HG03442 (cell line): ENCODE results near the gene MED17.
"Not testable (repeated sequence)": the region's sequence is repeated elsewhere in the genome, so short reads cannot be mapped to it uniquely, and the experiment has no call there.

Source experiments
- ATAC-seq: cut with Tn5 transposase; IDR thresholded peaks from one replicate; pipeline ENCODE4 v1.9.1; 2021; ENCODE audit warnings: mild to moderate bottlenecking, moderate library complexity; ENCODE audit not compliant: unreplicated experiment

MED17 gene

GRCh38 chr11:93784145-93784934 is at the start of gene MED17:
TSS of gene MED17 (plus strand) at chr11:93784282. CDS start at chr11:93784514, 232 bp downstream.
- peak; percentile 96 for ATAC-seq

- no peak for ATAC-seq
Observed at GRCh38 chr11:93734427-93735222, 49.5 kb upstream of the MED17 start.

- no peak for ATAC-seq
Observed at GRCh38 chr11:93735627-93736026, 48.5 kb upstream of the MED17 start.

- no peak for ATAC-seq
Observed at GRCh38 chr11:93736129-93736528, 48.0 kb upstream of the MED17 start.

GRCh38 chr11:93737904-93738612 is 46.0 kb upstream of the MED17 start:
- ATAC-seq = no peak

- ATAC-seq = no peak
Observed at GRCh38 chr11:93738647-93739081, 45.4 kb upstream of the MED17 start.

- peak; percentile 22 for ATAC-seq
Observed at GRCh38 chr11:93740031-93740729, 43.9 kb upstream of the MED17 start.

GRCh38 chr11:93740730-93741093 is 43.4 kb upstream of the MED17 start:
- peak; percentile 29 for ATAC-seq

GRCh38 chr11:93741094-93741881 is 42.8 kb upstream of the MED17 start, which contains the start of the genes C11orf54 and TAF1D:
TSS of gene C11orf54 (plus strand) at chr11:93741672. CDS start at chr11:93747394, 5,722 bp downstream.
TSS of gene TAF1D (minus strand) at chr11:93741495. CDS start at chr11:93739304, 2,191 bp downstream.
- ATAC-seq = peak; percentile 78

GRCh38 chr11:93741882-93742226 is 42.2 kb upstream of the MED17 start:
- peak; percentile 8 for ATAC-seq

- ATAC-seq = no peak
Observed at GRCh38 chr11:93743291-93743690, 40.8 kb upstream of the MED17 start.

GRCh38 chr11:93744669-93745004 is 39.4 kb upstream of the MED17 start:
- ATAC-seq = no peak

GRCh38 chr11:93745005-93745755 is 38.9 kb upstream of the MED17 start:
- ATAC-seq = not testable (repeated sequence)

GRCh38 chr11:93746101-93746500 is 38.0 kb upstream of the MED17 start:
- ATAC-seq = no peak

- ATAC-seq = peak; percentile 71
Observed at GRCh38 chr11:93747122-93747521, 37.0 kb upstream of the MED17 start.

GRCh38 chr11:93751001-93751400 is 33.1 kb upstream of the MED17 start:
- ATAC-seq = no peak

GRCh38 chr11:93753241-93753640 is 30.8 kb upstream of the MED17 start:
- ATAC-seq = no peak

- peak; percentile 61 for ATAC-seq
Observed at GRCh38 chr11:93756748-93757147, 27.3 kb upstream of the MED17 start.

- no peak for ATAC-seq
Observed at GRCh38 chr11:93757301-93757700, 26.8 kb upstream of the MED17 start.
